M059J (cell line): ENCODE data around the gene ATP11C. TPM values are rescaled to one million over a fixed set of nuclear protein-coding genes. Genes with fewer than 3 reads are reported as not detected.
"Not testable (repeated sequence)": the region's sequence is repeated elsewhere in the genome, so short reads cannot be mapped to it uniquely, and the experiment has no call there.

ENCODE experiments used
- DNase-seq: peaks from one replicate; pipeline ENCODE4 v3.0.0-alpha.2; 2012; ENCODE audit warnings: low read depth
- total RNA-seq: library from RNA; depleted of rRNA; stranded (reverse); fragments of >200 nt; shearing (Covaris generic); gene quantifications from 2 replicates; pipeline ENCODE4 v1.2.3, GENCODE V29; 2014; rRNA removed

ATP11C gene
- total RNA-seq, 1 experiment from 2014 or later = 46.3 TPM

- DNase-seq = no peak
These were observed 207.1 kb downstream of the ATP11C start for GRCh38 chrX:139725720-139726119.

GRCh38 chrX:139724626-139725025 lies 208.2 kb downstream of the ATP11C start:
- DNase-seq = no peak

GRCh38 chrX:139720979-139721378 lies 211.9 kb downstream of the ATP11C start:
- no peak for DNase-seq

- DNase-seq = peak; percentile 84
These were observed 212.7 kb downstream of the ATP11C start for GRCh38 chrX:139720136-139720535.

GRCh38 chrX:139708067-139708466 lies 224.8 kb downstream of the ATP11C start, which contains the start of gene MCF2:
Gene MCF2 (minus strand): TSS chrX:139708167. CDS start chrX:139651744, 56,423 bp downstream.
- no peak for DNase-seq

GRCh38 chrX:139702658-139703057 lies 230.2 kb downstream of the ATP11C start:
- DNase-seq = no peak

GRCh38 chrX:139692908-139693307 lies 239.9 kb downstream of the ATP11C start:
- DNase-seq = peak; percentile 26

- peak; percentile 18 for DNase-seq
These were observed 240.4 kb downstream of the ATP11C start for GRCh38 chrX:139692506-139692849.

- peak; percentile 13 for DNase-seq
These were observed 240.9 kb downstream of the ATP11C start for GRCh38 chrX:139691843-139692505.

GRCh38 chrX:139691493-139691842 lies 241.4 kb downstream of the ATP11C start:
- DNase-seq = peak; percentile 25

- not testable (repeated sequence) for DNase-seq
These were observed 247.7 kb downstream of the ATP11C start for GRCh38 chrX:139685175-139685574.

GRCh38 chrX:139680356-139680755 lies 252.5 kb downstream of the ATP11C start:
- DNase-seq = no peak

Other genes starting within 250 kb of the ATP11C start
- gene MCF2, start 224.9 kb downstream of the ATP11C start, total RNA-seq = not detected in 2 replicates
- gene CXorf66, start 32.5 kb upstream of the ATP11C start, total RNA-seq = not detected in 2 replicates